Naive thymus-derived CD4-positive, alpha-beta T cell (primary cell): Measurements from ENCODE around the gene ARHGEF10L. TPM values are rescaled to one million over a fixed set of nuclear protein-coding genes. Genes with fewer than 3 reads are reported as not detected.

ENCODE experiments used
- ATAC-seq: fragments of 150-1000 bp; cut with Tn5 transposase; 2 replicates; pipeline ENCODE4 v1.10.0; 2021; ENCODE audit warnings: mild to moderate bottlenecking, moderate library complexity
- CTCF ChIA-PET: fragments of 350-600 bp; sonication (Branson Sonifier 250); formaldehyde crosslinking; loops from one replicate; lab custom pipeline; 2021; ENCODE audit warnings: antibody characterized with exemption; lab: Charles Lee
- POLR2A ChIA-PET: fragments of 350-600 bp; sonication (Branson Sonifier 250); formaldehyde crosslinking; loops from one replicate; lab custom pipeline; 2021; ENCODE audit warnings: antibody characterized with exemption, inconsistent platforms; lab: Charles Lee
- DNase-seq, 9 donors: peaks; one replicate each; pipeline versions ENCODE4 v3.0.0 to v3.0.0-alpha.2; 2020 to 2022; ENCODE audit warnings: mixed read lengths in 1 of 9
- H3K27ac ChIP-seq: one replicate; pipeline ENCODE4 v1.7.0; 2013; ENCODE audit warnings: mild to moderate bottlenecking, low read depth, low read length, moderate library complexity
- H3K27me3 ChIP-seq, 2 donors: one replicate each; pipeline ENCODE4 v1.7.0; 2013; ENCODE audit warnings: low read length in 2 of 2, mild to moderate bottlenecking in 2 of 2, moderate library complexity in 2 of 2; ENCODE audit not compliant: control insufficient read depth in 2 of 2, insufficient read depth in 2 of 2
- H3K36me3 ChIP-seq, 3 experiments: 1 replicate in 2 of 3; 2 replicates in 1 of 3; pipeline ENCODE4 v1.7.0; 2013; ENCODE audit warnings: low read length in 3 of 3, mild to moderate bottlenecking in 3 of 3, moderate library complexity in 1 of 3; ENCODE audit not compliant: insufficient read depth in 3 of 3, control insufficient read depth in 2 of 3
- H3K4me1 ChIP-seq, 2 donors: one replicate each; pipeline ENCODE4 v1.7.0; 2013; ENCODE audit warnings: low read length in 2 of 2, mild to moderate bottlenecking in 2 of 2, moderate library complexity in 1 of 2; ENCODE audit not compliant: control insufficient read depth in 2 of 2, insufficient read depth in 2 of 2
- H3K4me3 ChIP-seq: 2 replicates; pipeline ENCODE4 v1.7.0; 2013; ENCODE audit warnings: mild to moderate bottlenecking, low read length
- H3K9me3 ChIP-seq, 3 experiments: 1 replicate in 2 of 3; 2 replicates in 1 of 3; pipeline ENCODE4 v1.7.0; 2013; ENCODE audit warnings: low read length in 3 of 3; ENCODE audit not compliant: control insufficient read depth in 2 of 3
- H3K27ac Mint-ChIP-seq, 9 donors: one replicate each; pipeline ENCODE4 v1.8.0; 2020 to 2022; ENCODE audit warnings: mixed read lengths in 9 of 9, mild to moderate bottlenecking in 8 of 9, moderate library complexity in 5 of 9, inconsistent platforms in 2 of 9
- H3K27me3 Mint-ChIP-seq, 5 donors: one replicate each; pipeline ENCODE4 v1.8.0; 2021 to 2022; ENCODE audit warnings: mixed read lengths in 5 of 5, mild to moderate bottlenecking in 1 of 5
- H3K36me3 Mint-ChIP-seq, 5 donors: one replicate each; pipeline ENCODE4 v1.8.0; 2020 to 2022; ENCODE audit warnings: mixed read lengths in 5 of 5, mild to moderate bottlenecking in 3 of 5, inconsistent platforms in 1 of 5
- H3K4me1 Mint-ChIP-seq, 7 donors: one replicate each; pipeline ENCODE4 v1.8.0; 2020 to 2022; ENCODE audit warnings: mixed read lengths in 7 of 7, mild to moderate bottlenecking in 3 of 7, inconsistent platforms in 1 of 7
- H3K4me3 Mint-ChIP-seq, 10 donors: one replicate each; pipeline ENCODE4 v1.8.0; 2020 to 2022; ENCODE audit warnings: mild to moderate bottlenecking in 10 of 10, mixed read lengths in 10 of 10, moderate library complexity in 6 of 10, inconsistent platforms in 2 of 10
- H3K9me3 Mint-ChIP-seq, 11 donors: one replicate each; pipeline ENCODE4 v1.8.0; 2020 to 2022; ENCODE audit warnings: mixed read lengths in 11 of 11, mild to moderate bottlenecking in 4 of 11, inconsistent platforms in 1 of 11, moderate library complexity in 1 of 11
- intact Hi-C, 2 donors: fragments of 100-400 bp; cut with micrococcal nuclease; formaldehyde crosslinking; loops; one replicate each; pipeline ENCODE4 v1.15.1; 2023
- polyA plus RNA-seq, 2 donors: library from polyadenylated mRNA; unstranded; fragments of 300-500 nt; fragmentation: Illumina TruSeq; gene quantifications; one replicate each; pipeline ENCODE4 v1.2.3, GENCODE V29; 2021
- total RNA-seq, 6 experiments: library from RNA in 5 of 6; stranded (reverse) in 5 of 6; gene quantifications; 1 replicate in 5 of 6; 2 replicates in 1 of 6; pipeline ENCODE4 v1.2.3 and lab custom pipeline; 2021 to 2026

The ARHGEF10L gene
- total and polyA plus RNA-seq, 7 experiments from 2014 or later, result 0.59 to 19.7 (median 0.84) TPM; not detected in 3

GRCh38 chr1:17513131-17513530 is 26.4 kb upstream of the ARHGEF10L start:
- peaks cover 9 to 26% (median 17%) of the 10 kb centered on the region in 5 donors for H3K27me3 Mint-ChIP-seq
- ChIA-PET POLR2A (no interaction called here), CTCF (no interaction called here)
- no peaks in the 10 kb centered on the region for H3K9me3 ChIP-seq
- no peaks in the 10 kb centered on the region for H3K36me3 ChIP-seq
- no peaks in the 10 kb centered on the region for H3K4me1 ChIP-seq
- no peak overlapping the region for H3K27ac ChIP-seq
- H3K9me3 Mint-ChIP-seq, result no peaks in the 10 kb centered on the region
- ATAC-seq, result no peak
- H3K4me1 Mint-ChIP-seq, result no peaks in the 10 kb centered on the region
- no peak overlapping the region for H3K27ac Mint-ChIP-seq
- intact Hi-C loops, result no loop called here
- no peak for DNase-seq
- H3K4me3 ChIP-seq, result no peak overlapping the region
- no peak overlapping the region for H3K4me3 Mint-ChIP-seq
- H3K27me3 ChIP-seq, result no peaks in the 10 kb centered on the region
- no peaks in the 10 kb centered on the region for H3K36me3 Mint-ChIP-seq

- CTCF ChIA-PET, result no interaction called here
- no peak overlapping the region for H3K27ac ChIP-seq
- Mint-ChIP-seq H3K4me3 (no peak overlapping the region), H3K27me3 (peaks cover 9 to 28% (median 18%) of the 10 kb centered on the region in 5 donors), H3K36me3 (no peaks in the 10 kb centered on the region), H3K9me3 (no peaks in the 10 kb centered on the region), H3K27ac (no peak overlapping the region), H3K4me1 (no peaks in the 10 kb centered on the region)
- no peak for DNase-seq
- no peaks in the 10 kb centered on the region for H3K4me1 ChIP-seq
- no peak for ATAC-seq
- H3K27me3 ChIP-seq, result no peaks in the 10 kb centered on the region
- no peaks in the 10 kb centered on the region for H3K36me3 ChIP-seq
- H3K4me3 ChIP-seq, result no peak overlapping the region
- POLR2A ChIA-PET, result no interaction called here
- intact Hi-C loops, result no loop called here
- H3K9me3 ChIP-seq, result no peaks in the 10 kb centered on the region
Observed at GRCh38 chr1:17514776-17515175, 24.7 kb upstream of the ARHGEF10L start.

DNA sequence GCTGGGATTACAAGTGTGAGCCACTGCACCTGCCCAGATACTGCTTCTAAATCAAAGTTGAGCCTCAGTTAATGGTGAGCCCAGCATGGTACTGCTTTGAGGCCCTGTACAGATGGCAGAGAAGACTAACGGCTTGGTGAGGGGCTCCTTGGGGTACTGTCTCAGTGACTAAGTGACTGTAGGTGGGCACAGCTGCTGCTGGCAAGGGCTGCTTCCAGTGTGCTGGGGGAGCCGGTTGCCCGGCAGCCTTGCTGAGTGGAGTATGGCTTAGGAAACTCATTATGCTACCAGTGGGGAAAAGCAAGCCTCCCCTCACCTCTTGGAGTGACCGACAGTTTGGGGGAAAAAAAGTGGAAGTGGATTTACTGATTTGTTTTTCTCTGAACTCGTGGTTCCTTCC is 23.6 kb upstream of the ARHGEF10L start:
- ChIA-PET POLR2A (no interaction called here), CTCF (no interaction called here)
- intact Hi-C loops, result no loop called here
- Histone ChIP-seq H3K27ac (no peak overlapping the region), H3K36me3 (no peaks in the 10 kb centered on the region), H3K4me3 (no peak overlapping the region), H3K9me3 (no peaks in the 10 kb centered on the region), H3K4me1 (no peaks in the 10 kb centered on the region), H3K27me3 (no peaks in the 10 kb centered on the region)
- Mint-ChIP-seq H3K4me1 (no peaks in the 10 kb centered on the region), H3K4me3 (no peak overlapping the region), H3K27me3 (peaks cover 18 to 37% (median 24%) of the 10 kb centered on the region in 5 donors), H3K27ac (no peak overlapping the region), H3K36me3 (no peaks in the 10 kb centered on the region), H3K9me3 (no peaks in the 10 kb centered on the region)
- DNase-seq (no peak), ATAC-seq (no peak)

GRCh38 chr1:17516303-17517214 is 22.9 kb upstream of the ARHGEF10L start:
- no peak for ATAC-seq
- Histone ChIP-seq H3K4me1 (no peaks in the 10 kb centered on the region), H3K27me3 (no peaks in the 10 kb centered on the region), H3K27ac (no peak overlapping the region), H3K36me3 (no peaks in the 10 kb centered on the region), H3K4me3 (no peak overlapping the region), H3K9me3 (no peaks in the 10 kb centered on the region)
- no peaks in the 10 kb centered on the region for H3K4me1 Mint-ChIP-seq
- no peak overlapping the region for H3K4me3 Mint-ChIP-seq
- CTCF ChIA-PET, result no interaction called here
- no peak for DNase-seq
- H3K9me3 Mint-ChIP-seq, result no peaks in the 10 kb centered on the region
- no peaks in the 10 kb centered on the region for H3K36me3 Mint-ChIP-seq
- intact Hi-C loops, result no loop called here
- peaks cover 18 to 40% (median 28%) of the 10 kb centered on the region in 5 donors for H3K27me3 Mint-ChIP-seq
- H3K27ac Mint-ChIP-seq, result no peak overlapping the region
- POLR2A ChIA-PET, result no interaction called here

- ChIA-PET CTCF (no interaction called here), POLR2A (interaction anchor here (0.5 kb wide), 1 partner anchor 955 kb away, joined by 3 read pairs; no protein-coding TSS in a partner anchor)
- no peaks in the 10 kb centered on the region for H3K27me3 ChIP-seq
- no peak overlapping the region for H3K4me3 ChIP-seq
- no peak overlapping the region for H3K4me3 Mint-ChIP-seq
- no peaks in the 10 kb centered on the region for H3K36me3 ChIP-seq
- H3K36me3 Mint-ChIP-seq, result no peaks in the 10 kb centered on the region
- no peaks in the 10 kb centered on the region for H3K4me1 ChIP-seq
- no peaks in the 10 kb centered on the region for H3K4me1 Mint-ChIP-seq
- no peak overlapping the region for H3K27ac Mint-ChIP-seq
- ATAC-seq (no peak), DNase-seq (no peak)
- no peaks in the 10 kb centered on the region for H3K9me3 Mint-ChIP-seq
- peaks cover 18 to 49% (median 40%) of the 10 kb centered on the region in 5 donors for H3K27me3 Mint-ChIP-seq
- no peak overlapping the region for H3K27ac ChIP-seq
- intact Hi-C loops, result no loop called here
- no peaks in the 10 kb centered on the region for H3K9me3 ChIP-seq
Observed at GRCh38 chr1:17520041-17520440, 19.5 kb upstream of the ARHGEF10L start.

- intact Hi-C loops, result no loop called here
- H3K27me3 ChIP-seq, result no peaks in the 10 kb centered on the region
- no peaks in the 10 kb centered on the region for H3K9me3 ChIP-seq
- no peak for ATAC-seq
- POLR2A ChIA-PET, result interaction anchor here (0.5 kb wide), 1 partner anchor 954 kb away, joined by 3 read pairs; no protein-coding TSS in a partner anchor
- CTCF ChIA-PET, result no interaction called here
- H3K4me3 Mint-ChIP-seq, result no peak overlapping the region
- H3K4me3 ChIP-seq, result no peak overlapping the region
- H3K4me1 ChIP-seq, result no peaks in the 10 kb centered on the region
- no peaks in the 10 kb centered on the region for H3K4me1 Mint-ChIP-seq
- H3K9me3 Mint-ChIP-seq, result no peaks in the 10 kb centered on the region
- DNase-seq, result no peak
- peaks cover 16 to 46% (median 40%) of the 10 kb centered on the region in 5 donors for H3K27me3 Mint-ChIP-seq
- no peak overlapping the region for H3K27ac Mint-ChIP-seq
- no peaks in the 10 kb centered on the region for H3K36me3 Mint-ChIP-seq
- H3K36me3 ChIP-seq, result no peaks in the 10 kb centered on the region
- no peak overlapping the region for H3K27ac ChIP-seq
Observed at GRCh38 chr1:17520473-17521319, 18.8 kb upstream of the ARHGEF10L start.
